ENCODE results near the gene CEP57L1. TPM values are rescaled to one million over a fixed set of nuclear protein-coding genes. Genes with fewer than 3 reads are reported as not detected.

Gene CEP57L1
- total and polyA plus RNA-seq, 10 donors: 5.1 to 28.7 (median 12.4) TPM

GRCh38 chr6:109094416-109095035 lies 781 bp upstream of the CEP57L1 start, which contains the start of gene SESN1:
TSS of gene SESN1 (minus strand) at chr6:109094846. CDS start at chr6:109094073, 773 bp downstream.
- no peaks in the 10 kb centered on the region for H3K9me3 ChIP-seq
- H3K27me3 ChIP-seq (replicated peaks in 1 of 7): no peaks in the 10 kb centered on the region
- WGBS, 5 donors: 0 to 1% (median 0%) methylated on average over 25 to 62 of the region's 62 CpGs
- peak; percentile 92 to 94 (median 93) for TF ChIP-seq POLR2AphosphoS5 (IDR thresholded peaks at IDR 0.05)
- peak; percentile 57 to 87 (median 63) for TF ChIP-seq POLR2A (IDR thresholded peaks at IDR 0.05)
- TF ChIP-seq, protein P1, sequence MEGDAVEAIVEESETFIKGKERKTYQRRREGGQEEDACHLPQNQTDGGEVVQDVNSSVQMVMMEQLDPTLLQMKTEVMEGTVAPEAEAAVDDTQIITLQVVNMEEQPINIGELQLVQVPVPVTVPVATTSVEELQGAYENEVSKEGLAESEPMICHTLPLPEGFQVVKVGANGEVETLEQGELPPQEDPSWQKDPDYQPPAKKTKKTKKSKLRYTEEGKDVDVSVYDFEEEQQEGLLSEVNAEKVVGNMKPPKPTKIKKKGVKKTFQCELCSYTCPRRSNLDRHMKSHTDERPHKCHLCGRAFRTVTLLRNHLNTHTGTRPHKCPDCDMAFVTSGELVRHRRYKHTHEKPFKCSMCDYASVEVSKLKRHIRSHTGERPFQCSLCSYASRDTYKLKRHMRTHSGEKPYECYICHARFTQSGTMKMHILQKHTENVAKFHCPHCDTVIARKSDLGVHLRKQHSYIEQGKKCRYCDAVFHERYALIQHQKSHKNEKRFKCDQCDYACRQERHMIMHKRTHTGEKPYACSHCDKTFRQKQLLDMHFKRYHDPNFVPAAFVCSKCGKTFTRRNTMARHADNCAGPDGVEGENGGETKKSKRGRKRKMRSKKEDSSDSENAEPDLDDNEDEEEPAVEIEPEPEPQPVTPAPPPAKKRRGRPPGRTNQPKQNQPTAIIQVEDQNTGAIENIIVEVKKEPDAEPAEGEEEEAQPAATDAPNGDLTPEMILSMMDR (IDR thresholded peaks at IDR 0.05 in 8 of 11, conservative IDR thresholded peaks at IDR 0.05 in 3 of 11): peak in 3 of 11 experiments; percentile 13 to 19 (median 16)
- no peaks in the 10 kb centered on the region for H3K36me3 ChIP-seq
- intact Hi-C loops (cut with DNase I; ENCODE audit: low total_unique reads): no loop called here
- H3K4me1 ChIP-seq: peaks cover 25 to 66% (median 53%) of the 10 kb centered on the region in 6 donors
- DNase-seq: peak; percentile 98
- H3K27ac ChIP-seq: peak within 1 kb of the TSS; percentile 93 to 100 (median 99)
- peak within 1 kb of the TSS; percentile 66 to 84 (median 70) for H3K4me3 ChIP-seq

DNA sequence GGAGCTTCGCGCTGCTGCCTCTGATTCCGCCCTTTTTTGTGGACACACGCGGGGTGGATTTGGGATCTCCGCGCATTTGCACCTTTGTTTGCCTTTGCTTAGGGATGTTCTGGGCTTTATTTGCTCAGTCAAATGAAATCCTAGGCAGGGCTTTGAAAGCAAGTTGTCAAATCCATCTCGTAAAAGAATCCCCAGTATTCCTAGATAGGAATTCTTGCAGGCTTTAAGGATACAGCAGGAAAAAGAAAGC lies 453 bp downstream of the CEP57L1 start:
- DNase-seq: no peak
- H3K27me3 ChIP-seq (replicated peaks in 1 of 7): no peaks in the 10 kb centered on the region
- H3K9me3 ChIP-seq: no peaks in the 10 kb centered on the region
- peaks cover 0 to 6% (median 0%) of the 10 kb centered on the region in 6 donors for H3K36me3 ChIP-seq
- intact Hi-C loops (cut with DNase I; ENCODE audit: low total_unique reads): no loop called here
- H3K27ac ChIP-seq: peak overlapping the region; percentile 93 to 100 (median 99)
- peaks cover 25 to 55% (median 44%) of the 10 kb centered on the region in 6 donors for H3K4me1 ChIP-seq
- H3K4me3 ChIP-seq: peak overlapping the region; percentile 66 to 84 (median 70)
- 0 to 2% (median 1%) methylated on average over 8 of the region's 8 CpGs for WGBS, 5 donors
- TF ChIP-seq, protein P1 (IDR thresholded peaks at IDR 0.05 in 8 of 11, conservative IDR thresholded peaks at IDR 0.05 in 3 of 11): no peak
- no peak for TF ChIP-seq POLR2A (IDR thresholded peaks at IDR 0.05)

- peak overlapping the region in 7 of 8 donors; percentile 93 to 100 (median 99) for H3K27ac ChIP-seq
- intact Hi-C loops (cut with DNase I; ENCODE audit: low total_unique reads): no loop called here
- TF ChIP-seq, protein P1 (IDR thresholded peaks at IDR 0.05 in 8 of 11, conservative IDR thresholded peaks at IDR 0.05 in 3 of 11): no peak
- TF ChIP-seq POLR2AphosphoS5 (IDR thresholded peaks at IDR 0.05): no peak
- TF ChIP-seq POLR2A (IDR thresholded peaks at IDR 0.05): no peak
These were observed 901 bp downstream of the CEP57L1 start for GRCh38 chr6:109096208-109096607.

DNA sequence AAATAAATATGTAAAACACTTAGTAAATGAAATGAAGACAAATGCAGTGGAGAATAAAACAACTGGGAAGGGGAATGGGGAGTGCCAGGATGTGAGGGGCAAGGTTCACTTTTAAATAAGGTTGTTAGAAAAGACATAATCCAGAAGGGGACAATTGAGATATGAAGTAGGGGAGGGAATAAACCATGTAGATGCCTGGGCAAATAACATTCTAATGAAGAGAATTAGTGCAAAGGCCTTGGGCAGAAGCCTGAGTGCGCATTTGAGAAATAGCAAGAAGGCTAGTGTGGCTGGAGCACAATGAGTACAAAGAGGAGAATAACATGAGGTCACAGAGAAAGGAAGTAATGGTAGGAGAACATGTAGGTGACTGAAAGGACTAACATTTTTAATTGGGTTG lies 2.4 kb downstream of the CEP57L1 start:
- Histone ChIP-seq H3K27ac (no peak overlapping the region), H3K9me3 (no peaks in the 10 kb centered on the region), H3K27me3 (replicated peaks in 1 of 7) (no peaks in the 10 kb centered on the region), H3K36me3 (peaks cover 0 to 20% (median 0%) of the 10 kb centered on the region in 6 donors), H3K4me3 (no peak overlapping the region), H3K4me1 (peaks cover 10 to 40% (median 25%) of the 10 kb centered on the region in 6 donors)
- intact Hi-C loops (cut with DNase I; ENCODE audit: low total_unique reads): no loop called here
- no peak for DNase-seq
- WGBS, 5 donors: 94 to 100% (median 96%) methylated on average over 1 of the region's 1 CpG
- TF ChIP-seq POLR2AphosphoS5 (IDR thresholded peaks at IDR 0.05) (no peak), POLR2A (IDR thresholded peaks at IDR 0.05) (no peak)
- TF ChIP-seq, protein P1 (IDR thresholded peaks at IDR 0.05 in 8 of 11, conservative IDR thresholded peaks at IDR 0.05 in 3 of 11): no peak

More at GRCh38 chr6:109096208-109096607, 901 bp downstream of the CEP57L1 start:
- Histone ChIP-seq H3K36me3 (peaks cover 0 to 10% (median 0%) of the 10 kb centered on the region in 6 donors), H3K4me3 (peak overlapping the region in 7 of 8 donors; percentile 66 to 84 (median 71)), H3K4me1 (peaks cover 24 to 54% (median 40%) of the 10 kb centered on the region in 6 donors), H3K27me3 (replicated peaks in 1 of 7) (no peaks in the 10 kb centered on the region), H3K9me3 (no peaks in the 10 kb centered on the region)
- 34 to 47% (median 39%) methylated on average over 6 of the region's 6 CpGs for WGBS, 5 donors
- DNase-seq: no peak
